ENCODE data around the gene COL8A2. TPM values are rescaled to one million over a fixed set of nuclear protein-coding genes. Genes with fewer than 3 reads are reported as not detected.

The COL8A2 gene
- total RNA-seq, 1 donor from 2014 or later = 0.10 TPM

GRCh38 chr1:36095760-36096405, 29.1 kb downstream of the COL8A2 start:
- H3K27ac Mint-ChIP-seq = no peak overlapping the region
- no peaks in the 10 kb centered on the region for H3K4me1 Mint-ChIP-seq (ENCODE audit: low read depth)
- TF ChIP-seq, protein P1, sequence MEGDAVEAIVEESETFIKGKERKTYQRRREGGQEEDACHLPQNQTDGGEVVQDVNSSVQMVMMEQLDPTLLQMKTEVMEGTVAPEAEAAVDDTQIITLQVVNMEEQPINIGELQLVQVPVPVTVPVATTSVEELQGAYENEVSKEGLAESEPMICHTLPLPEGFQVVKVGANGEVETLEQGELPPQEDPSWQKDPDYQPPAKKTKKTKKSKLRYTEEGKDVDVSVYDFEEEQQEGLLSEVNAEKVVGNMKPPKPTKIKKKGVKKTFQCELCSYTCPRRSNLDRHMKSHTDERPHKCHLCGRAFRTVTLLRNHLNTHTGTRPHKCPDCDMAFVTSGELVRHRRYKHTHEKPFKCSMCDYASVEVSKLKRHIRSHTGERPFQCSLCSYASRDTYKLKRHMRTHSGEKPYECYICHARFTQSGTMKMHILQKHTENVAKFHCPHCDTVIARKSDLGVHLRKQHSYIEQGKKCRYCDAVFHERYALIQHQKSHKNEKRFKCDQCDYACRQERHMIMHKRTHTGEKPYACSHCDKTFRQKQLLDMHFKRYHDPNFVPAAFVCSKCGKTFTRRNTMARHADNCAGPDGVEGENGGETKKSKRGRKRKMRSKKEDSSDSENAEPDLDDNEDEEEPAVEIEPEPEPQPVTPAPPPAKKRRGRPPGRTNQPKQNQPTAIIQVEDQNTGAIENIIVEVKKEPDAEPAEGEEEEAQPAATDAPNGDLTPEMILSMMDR (IDR thresholded peaks at IDR 0.05; ENCODE audit: unreplicated experiment) = no peak
- H3K9me3 Mint-ChIP-seq (ENCODE audit: low read depth) = no peaks in the 10 kb centered on the region
- peaks cover 1% of the 10 kb centered on the region for H3K36me3 Mint-ChIP-seq (ENCODE audit: insufficient read depth)
- H3K4me3 Mint-ChIP-seq (ENCODE audit: low read depth) = no peak overlapping the region
- H3K27me3 Mint-ChIP-seq = no peaks in the 10 kb centered on the region
- no peak for DNase-seq (ENCODE audit: low spot score, unreplicated experiment)

GRCh38 chr1:36094621-36095061, 30.4 kb downstream of the COL8A2 start:
- Mint-ChIP-seq H3K36me3 (ENCODE audit: insufficient read depth) (peaks cover 1% of the 10 kb centered on the region), H3K27me3 (no peaks in the 10 kb centered on the region), H3K4me1 (ENCODE audit: low read depth) (peaks cover 4% of the 10 kb centered on the region), H3K9me3 (ENCODE audit: low read depth) (no peaks in the 10 kb centered on the region), H3K4me3 (ENCODE audit: low read depth) (no peak overlapping the region), H3K27ac (no peak overlapping the region)
- DNase-seq (ENCODE audit: low spot score, unreplicated experiment) = no peak
- TF ChIP-seq, protein P1 (IDR thresholded peaks at IDR 0.05; ENCODE audit: unreplicated experiment) = no peak

DNA sequence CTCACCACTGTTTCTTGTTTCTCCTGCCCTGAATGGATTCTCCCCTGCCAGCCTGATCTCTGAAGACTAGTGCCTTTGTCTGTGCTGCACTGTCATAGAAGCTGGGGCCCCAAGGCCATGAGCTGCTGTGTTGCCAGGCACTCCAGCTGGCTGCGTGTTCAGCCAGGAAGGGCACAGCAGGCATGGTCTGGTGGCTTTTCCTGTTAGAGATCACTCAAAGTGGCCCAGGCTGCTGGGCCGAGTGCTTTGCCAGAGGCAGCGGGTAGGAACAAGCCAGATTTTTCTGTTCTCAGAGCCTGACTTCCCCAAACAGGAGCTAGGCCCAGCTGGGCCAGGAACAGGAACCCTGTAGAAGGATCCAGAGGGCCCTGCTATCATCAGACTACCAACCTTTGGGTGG, 31.1 kb downstream of the COL8A2 start:
- Mint-ChIP-seq H3K4me1 (ENCODE audit: low read depth) (peaks cover 10% of the 10 kb centered on the region), H3K9me3 (ENCODE audit: low read depth) (no peaks in the 10 kb centered on the region), H3K36me3 (ENCODE audit: insufficient read depth) (peaks cover 1% of the 10 kb centered on the region), H3K27ac (no peak overlapping the region), H3K27me3 (no peaks in the 10 kb centered on the region), H3K4me3 (ENCODE audit: low read depth) (no peak overlapping the region)
- TF ChIP-seq, protein P1 (IDR thresholded peaks at IDR 0.05; ENCODE audit: unreplicated experiment) = no peak
- DNase-seq (ENCODE audit: low spot score, unreplicated experiment) = no peak

- DNase-seq (ENCODE audit: low spot score, unreplicated experiment) = no peak
- Mint-ChIP-seq H3K27ac (no peak overlapping the region), H3K4me3 (ENCODE audit: low read depth) (no peak overlapping the region), H3K4me1 (ENCODE audit: low read depth) (peaks cover 10% of the 10 kb centered on the region), H3K27me3 (no peaks in the 10 kb centered on the region), H3K36me3 (ENCODE audit: insufficient read depth) (peaks cover 1% of the 10 kb centered on the region), H3K9me3 (ENCODE audit: low read depth) (no peaks in the 10 kb centered on the region)
- TF ChIP-seq, protein P1 (IDR thresholded peaks at IDR 0.05; ENCODE audit: unreplicated experiment) = no peak
Observed at GRCh38 chr1:36093226-36093625, 31.8 kb downstream of the COL8A2 start.

GRCh38 chr1:36092798-36093185, 32.2 kb downstream of the COL8A2 start:
- DNase-seq (ENCODE audit: low spot score, unreplicated experiment) = no peak
- no peak overlapping the region for H3K27ac Mint-ChIP-seq
- TF ChIP-seq, protein P1 (IDR thresholded peaks at IDR 0.05; ENCODE audit: unreplicated experiment) = no peak
- H3K27me3 Mint-ChIP-seq = no peaks in the 10 kb centered on the region
- peaks cover 1% of the 10 kb centered on the region for H3K36me3 Mint-ChIP-seq (ENCODE audit: insufficient read depth)
- no peaks in the 10 kb centered on the region for H3K9me3 Mint-ChIP-seq (ENCODE audit: low read depth)
- peaks cover 10% of the 10 kb centered on the region for H3K4me1 Mint-ChIP-seq (ENCODE audit: low read depth)
- no peak overlapping the region for H3K4me3 Mint-ChIP-seq (ENCODE audit: low read depth)

All from progenitor cell of endocrine pancreas (in vitro differentiated cells).